HCT116 (cell line): ENCODE results near the gene GDF2. TPM values are rescaled to one million over a fixed set of nuclear protein-coding genes. Genes with fewer than 3 reads are reported as not detected.

Source experiments
- ATF3 ChIP-seq: IDR thresholded peaks from 2 replicates; pipeline ENCODE4 v1.6.1; 2012
- CBX3 ChIP-seq: IDR thresholded peaks from 2 replicates; pipeline ENCODE4 v1.6.1; 2012; ENCODE audit warnings: low read depth
- CEBPB ChIP-seq: IDR thresholded peaks from 2 replicates; pipeline ENCODE4 v1.6.1; 2012; ENCODE audit warnings: low read depth
- ELF1 ChIP-seq: IDR thresholded peaks from 2 replicates; pipeline ENCODE4 v1.6.1; 2012; ENCODE audit warnings: low read depth, borderline replicate concordance
- EZH2phosphoT487 ChIP-seq: fragments of 200-600 bp; IDR thresholded peaks from 2 replicates; pipeline ENCODE4 v1.6.1; 2018; ENCODE audit warnings: antibody characterized with exemption, borderline replicate concordance
- POLR2A ChIP-seq: IDR thresholded peaks from 2 replicates; pipeline ENCODE4 v1.7.0; 2011; ENCODE audit warnings: borderline replicate concordance; ENCODE audit not compliant: insufficient read depth, insufficient read length; ENCODE audit errors: extremely low read depth
- REST ChIP-seq: IDR thresholded peaks from 2 replicates; pipeline ENCODE4 v1.6.1; 2012; ENCODE audit warnings: low read depth
- SIN3A ChIP-seq: IDR thresholded peaks from 2 replicates; pipeline ENCODE4 v1.6.1; 2012; ENCODE audit warnings: low read depth
- TCF7L2 ChIP-seq: IDR thresholded peaks from 2 replicates; pipeline ENCODE4 v1.7.0; 2011; ENCODE audit warnings: borderline replicate concordance, inconsistent platforms; ENCODE audit not compliant: insufficient read depth, insufficient read length; ENCODE audit errors: extremely low read depth
- YY1 ChIP-seq: IDR thresholded peaks from 2 replicates; pipeline ENCODE4 v1.6.1; 2011; ENCODE audit warnings: low read length, low read depth, moderate library complexity, mild to moderate bottlenecking; ENCODE audit not compliant: insufficient replicate concordance; ENCODE audit errors: extremely low read depth
- ZFX ChIP-seq: fragments of 450-650 bp; IDR thresholded peaks from 2 replicates; pipeline ENCODE4 v1.6.1; 2017
- total RNA-seq: library from RNA; stranded (reverse); gene quantifications from one replicate; pipeline ENCODE4 v1.2.1, GENCODE V29; 2021; ENCODE audit not compliant: unreplicated experiment
- TF ChIP-seq, protein P1 (sequence below), 3 experiments: fragments of 200-600 bp in 1 of 3; sonication (generic) in 1 of 3; IDR thresholded peaks in 2 of 3; conservative IDR thresholded peaks in 1 of 3; 2 replicates each; pipeline ENCODE4 v1.5.1; 2012 to 2017; ENCODE audit warnings: low read depth in 2 of 3, low read length in 2 of 3, antibody characterized with exemption in 1 of 3, borderline replicate concordance in 1 of 3, control low read depth in 1 of 3, mild to moderate bottlenecking in 1 of 3, mixed read lengths in 1 of 3, mixed run types in 1 of 3, moderate library complexity in 1 of 3; ENCODE audit not compliant: insufficient read depth in 1 of 3

GDF2 gene
- total RNA-seq, 1 experiment from 2014 or later: not detected

DNA sequence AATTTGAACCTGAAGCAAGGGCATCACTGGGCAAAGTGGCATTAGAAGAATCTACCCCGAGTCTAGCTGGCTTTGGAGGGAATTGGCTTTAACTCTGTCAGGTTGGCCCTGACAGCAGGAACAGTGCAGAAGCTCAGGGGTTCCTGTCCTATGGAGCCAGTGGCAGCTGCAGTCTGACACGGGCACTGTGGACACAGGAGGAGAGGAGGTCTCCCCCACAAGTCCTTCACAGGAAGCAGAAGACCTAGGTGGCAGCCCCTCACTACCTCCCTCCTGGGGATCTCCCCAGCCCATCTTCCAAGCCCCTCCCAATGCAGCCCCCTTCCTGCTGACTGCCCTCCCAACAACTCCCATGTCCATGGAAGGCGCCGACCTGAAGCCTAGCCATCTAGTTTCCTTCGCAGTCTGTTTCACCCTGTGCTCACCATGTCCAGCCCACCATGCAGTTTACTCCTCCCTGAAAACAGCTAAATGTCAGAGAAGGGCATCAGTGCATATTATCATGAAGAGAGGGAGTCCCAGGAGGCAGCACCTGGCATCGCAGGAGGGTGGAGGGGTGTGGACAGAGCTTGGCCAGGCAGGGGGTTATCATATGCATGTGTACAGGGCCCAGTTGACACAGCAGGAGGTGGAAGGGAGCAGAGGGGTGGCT is 40.1 kb upstream of the GDF2 start (continued):
- no peak for TF ChIP-seq REST
- no peak for TF ChIP-seq ELF1
- no peak for TF ChIP-seq POLR2A
- TF ChIP-seq YY1: no peak
- no peak for TF ChIP-seq TCF7L2
- TF ChIP-seq ATF3: no peak
- no peak for TF ChIP-seq CBX3
- no peak for TF ChIP-seq EZH2phosphoT487
- TF ChIP-seq CEBPB: no peak
- no peak for TF ChIP-seq ZFX
- TF ChIP-seq SIN3A: no peak
- TF ChIP-seq, protein P1, sequence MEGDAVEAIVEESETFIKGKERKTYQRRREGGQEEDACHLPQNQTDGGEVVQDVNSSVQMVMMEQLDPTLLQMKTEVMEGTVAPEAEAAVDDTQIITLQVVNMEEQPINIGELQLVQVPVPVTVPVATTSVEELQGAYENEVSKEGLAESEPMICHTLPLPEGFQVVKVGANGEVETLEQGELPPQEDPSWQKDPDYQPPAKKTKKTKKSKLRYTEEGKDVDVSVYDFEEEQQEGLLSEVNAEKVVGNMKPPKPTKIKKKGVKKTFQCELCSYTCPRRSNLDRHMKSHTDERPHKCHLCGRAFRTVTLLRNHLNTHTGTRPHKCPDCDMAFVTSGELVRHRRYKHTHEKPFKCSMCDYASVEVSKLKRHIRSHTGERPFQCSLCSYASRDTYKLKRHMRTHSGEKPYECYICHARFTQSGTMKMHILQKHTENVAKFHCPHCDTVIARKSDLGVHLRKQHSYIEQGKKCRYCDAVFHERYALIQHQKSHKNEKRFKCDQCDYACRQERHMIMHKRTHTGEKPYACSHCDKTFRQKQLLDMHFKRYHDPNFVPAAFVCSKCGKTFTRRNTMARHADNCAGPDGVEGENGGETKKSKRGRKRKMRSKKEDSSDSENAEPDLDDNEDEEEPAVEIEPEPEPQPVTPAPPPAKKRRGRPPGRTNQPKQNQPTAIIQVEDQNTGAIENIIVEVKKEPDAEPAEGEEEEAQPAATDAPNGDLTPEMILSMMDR (IDR thresholded peaks at IDR 0.05 in 2 of 3, conservative IDR thresholded peaks at IDR 0.05 in 1 of 3; ENCODE audit: borderline replicate concordance in 1 of 3, insufficient read depth in 1 of 3, low read depth in 2 of 3, low read length in 2 of 3): no peak
